ENCODE results near the gene PPP1R15A.
"Not testable (repeated sequence)": the region's sequence is repeated elsewhere in the genome, so short reads cannot be mapped to it uniquely, and the experiment has no call there.

Gene PPP1R15A

GRCh38 chr19:48899386-48899749 lies 27.1 kb downstream of the PPP1R15A start:
- peak overlapping the region; percentile 38 for H3K27ac ChIP-seq (ENCODE audit: low read depth, low read length)
- not testable (repeated sequence) for H3K9ac ChIP-seq (ENCODE audit: low read length); H3K36me3 ChIP-seq (ENCODE audit: control insufficient read depth, insufficient read depth, low read length); H3K4me1 ChIP-seq (ENCODE audit: control insufficient read depth, insufficient read depth, low read length); H3K4me3 ChIP-seq (ENCODE audit: low read length); H3K27me3 ChIP-seq (ENCODE audit: control insufficient read depth, insufficient read depth, low read length)

GRCh38 chr19:48899781-48900476 lies 27.7 kb downstream of the PPP1R15A start, which contains the start of gene NUCB1:
TSS of gene NUCB1 (plus strand) at chr19:48900312. CDS start at chr19:48900797, 485 bp downstream.
- H3K4me1 ChIP-seq (ENCODE audit: control insufficient read depth, insufficient read depth, low read length): peaks cover 5% of the 10 kb centered on the region
- no peaks in the 10 kb centered on the region for H3K27me3 ChIP-seq (ENCODE audit: control insufficient read depth, insufficient read depth, low read length)
- H3K27ac ChIP-seq (ENCODE audit: low read depth, low read length): peak within 1 kb of the TSS; percentile 72

GRCh38 chr19:48900477-48901406 lies 28.5 kb downstream of the PPP1R15A start:
- peaks cover 5% of the 10 kb centered on the region for H3K4me1 ChIP-seq (ENCODE audit: control insufficient read depth, insufficient read depth, low read length)
- peak overlapping the region; percentile 72 for H3K27ac ChIP-seq (ENCODE audit: low read depth, low read length)
- peak overlapping the region; percentile 25 for H3K9ac ChIP-seq (ENCODE audit: low read length)
- H3K27me3 ChIP-seq (ENCODE audit: control insufficient read depth, insufficient read depth, low read length): no peaks in the 10 kb centered on the region
- peak overlapping the region; percentile 74 for H3K4me3 ChIP-seq (ENCODE audit: low read length)
- peaks cover 10% of the 10 kb centered on the region for H3K36me3 ChIP-seq (ENCODE audit: control insufficient read depth, insufficient read depth, low read length)

More at GRCh38 chr19:48899781-48900476, 27.7 kb downstream of the PPP1R15A start, which contains the start of gene NUCB1:
- H3K36me3 ChIP-seq (ENCODE audit: control insufficient read depth, insufficient read depth, low read length): peaks cover 4% of the 10 kb centered on the region
- peak within 1 kb of the TSS; percentile 74 for H3K4me3 ChIP-seq (ENCODE audit: low read length)
- peak within 1 kb of the TSS; percentile 25 for H3K9ac ChIP-seq (ENCODE audit: low read length)

- not testable (repeated sequence) for H3K4me3 ChIP-seq (ENCODE audit: low read length); H3K27ac ChIP-seq (ENCODE audit: low read depth, low read length); H3K9ac ChIP-seq (ENCODE audit: low read length); H3K27me3 ChIP-seq (ENCODE audit: control insufficient read depth, insufficient read depth, low read length); H3K4me1 ChIP-seq (ENCODE audit: control insufficient read depth, insufficient read depth, low read length)
- peaks cover 10% of the 10 kb centered on the region for H3K36me3 ChIP-seq (ENCODE audit: control insufficient read depth, insufficient read depth, low read length)
These were observed 30.1 kb downstream of the PPP1R15A start for GRCh38 chr19:48902291-48902690.

- not testable (repeated sequence) for H3K4me1 ChIP-seq (ENCODE audit: control insufficient read depth, insufficient read depth, low read length)
These were observed 31.6 kb downstream of the PPP1R15A start for GRCh38 chr19:48903788-48904187.

GRCh38 chr19:48905664-48906063 lies 33.4 kb downstream of the PPP1R15A start:
- no peaks in the 10 kb centered on the region for H3K27me3 ChIP-seq (ENCODE audit: control insufficient read depth, insufficient read depth, low read length)
- no peak overlapping the region for H3K9ac ChIP-seq (ENCODE audit: low read length)
- H3K4me1 ChIP-seq (ENCODE audit: control insufficient read depth, insufficient read depth, low read length): peaks cover 5% of the 10 kb centered on the region
- H3K36me3 ChIP-seq (ENCODE audit: control insufficient read depth, insufficient read depth, low read length): peaks cover 18% of the 10 kb centered on the region
- no peak overlapping the region for H3K4me3 ChIP-seq (ENCODE audit: low read length)
- H3K27ac ChIP-seq (ENCODE audit: low read depth, low read length): no peak overlapping the region

More at GRCh38 chr19:48903788-48904187, 31.6 kb downstream of the PPP1R15A start:
- not testable (repeated sequence) for H3K4me3 ChIP-seq (ENCODE audit: low read length); H3K27ac ChIP-seq (ENCODE audit: low read depth, low read length); H3K27me3 ChIP-seq (ENCODE audit: control insufficient read depth, insufficient read depth, low read length); H3K9ac ChIP-seq (ENCODE audit: low read length)
- H3K36me3 ChIP-seq (ENCODE audit: control insufficient read depth, insufficient read depth, low read length): peaks cover 16% of the 10 kb centered on the region

- H3K27ac ChIP-seq (ENCODE audit: low read depth, low read length): no peak overlapping the region
- no peaks in the 10 kb centered on the region for H3K4me1 ChIP-seq (ENCODE audit: control insufficient read depth, insufficient read depth, low read length)
- no peak overlapping the region for H3K4me3 ChIP-seq (ENCODE audit: low read length)
- H3K9ac ChIP-seq (ENCODE audit: low read length): no peak overlapping the region
- no peaks in the 10 kb centered on the region for H3K27me3 ChIP-seq (ENCODE audit: control insufficient read depth, insufficient read depth, low read length)
- H3K36me3 ChIP-seq (ENCODE audit: control insufficient read depth, insufficient read depth, low read length): peaks cover 24% of the 10 kb centered on the region
These were observed 34.1 kb downstream of the PPP1R15A start for GRCh38 chr19:48906324-48906723.

GRCh38 chr19:48907671-48908070 lies 35.5 kb downstream of the PPP1R15A start:
- no peak overlapping the region for H3K9ac ChIP-seq (ENCODE audit: low read length)
- H3K27ac ChIP-seq (ENCODE audit: low read depth, low read length): no peak overlapping the region
- H3K36me3 ChIP-seq (ENCODE audit: control insufficient read depth, insufficient read depth, low read length): peaks cover 33% of the 10 kb centered on the region

GRCh38 chr19:48909424-48910077 lies 37.3 kb downstream of the PPP1R15A start:
- not testable (repeated sequence) for H3K27ac ChIP-seq (ENCODE audit: low read depth, low read length); H3K27me3 ChIP-seq (ENCODE audit: control insufficient read depth, insufficient read depth, low read length)
- H3K36me3 ChIP-seq (ENCODE audit: control insufficient read depth, insufficient read depth, low read length): peaks cover 47% of the 10 kb centered on the region

More at GRCh38 chr19:48907671-48908070, 35.5 kb downstream of the PPP1R15A start:
- Histone ChIP-seq H3K4me1 (ENCODE audit: control insufficient read depth, insufficient read depth, low read length) (no peaks in the 10 kb centered on the region), H3K27me3 (ENCODE audit: control insufficient read depth, insufficient read depth, low read length) (no peaks in the 10 kb centered on the region), H3K4me3 (ENCODE audit: low read length) (no peak overlapping the region)

GRCh38 chr19:48910803-48911202 lies 38.6 kb downstream of the PPP1R15A start:
- no peak overlapping the region for H3K27ac ChIP-seq (ENCODE audit: low read depth, low read length)
- H3K36me3 ChIP-seq (ENCODE audit: control insufficient read depth, insufficient read depth, low read length): peaks cover 38% of the 10 kb centered on the region

More at GRCh38 chr19:48909424-48910077, 37.3 kb downstream of the PPP1R15A start:
- not testable (repeated sequence) for H3K4me1 ChIP-seq (ENCODE audit: control insufficient read depth, insufficient read depth, low read length); H3K4me3 ChIP-seq (ENCODE audit: low read length); H3K9ac ChIP-seq (ENCODE audit: low read length)

GRCh38 chr19:48913114-48913889 lies 41.1 kb downstream of the PPP1R15A start:
- Histone ChIP-seq H3K9ac (ENCODE audit: low read length) (no peak overlapping the region), H3K27ac (ENCODE audit: low read depth, low read length) (no peak overlapping the region), H3K4me3 (ENCODE audit: low read length) (no peak overlapping the region)

More at GRCh38 chr19:48910803-48911202, 38.6 kb downstream of the PPP1R15A start:
- Histone ChIP-seq H3K27me3 (ENCODE audit: control insufficient read depth, insufficient read depth, low read length) (no peaks in the 10 kb centered on the region), H3K9ac (ENCODE audit: low read length) (no peak overlapping the region), H3K4me3 (ENCODE audit: low read length) (no peak overlapping the region), H3K4me1 (ENCODE audit: control insufficient read depth, insufficient read depth, low read length) (no peaks in the 10 kb centered on the region)

More at GRCh38 chr19:48913114-48913889, 41.1 kb downstream of the PPP1R15A start:
- no peaks in the 10 kb centered on the region for H3K27me3 ChIP-seq (ENCODE audit: control insufficient read depth, insufficient read depth, low read length)
- no peaks in the 10 kb centered on the region for H3K4me1 ChIP-seq (ENCODE audit: control insufficient read depth, insufficient read depth, low read length)
- H3K36me3 ChIP-seq (ENCODE audit: control insufficient read depth, insufficient read depth, low read length): peaks cover 39% of the 10 kb centered on the region
